Vagina (tissue), 2 donors: ENCODE results near the gene SLC39A1.

Experiments
- CTCF ChIP-seq, 3 experiments: fragments of 450-650 bp in 2 of 3; fragments of 200-600 bp in 1 of 3; sonication (generic) in 1 of 3; IDR thresholded peaks; one replicate each; pipeline ENCODE4 v1.5.1; 2017 to 2019; ENCODE audit warnings: antibody characterized with exemption in 3 of 3, mild to moderate bottlenecking in 2 of 3, moderate library complexity in 2 of 3
- POLR2A ChIP-seq, 2 donors: fragments of 450-650 bp; IDR thresholded peaks; one replicate each; pipeline ENCODE4 v1.6.1; 2017; ENCODE audit warnings: antibody characterized with exemption in 2 of 2, mild to moderate bottlenecking in 2 of 2, moderate library complexity in 2 of 2
- POLR2AphosphoS5 ChIP-seq, 2 donors: sonication (generic); formaldehyde crosslinking; IDR thresholded peaks; one replicate each; pipeline ENCODE4 v1.9.0; 2017; ENCODE audit warnings: antibody characterized with exemption in 2 of 2, mild to moderate bottlenecking in 2 of 2, low read depth in 1 of 2; ENCODE audit not compliant: insufficient read depth in 1 of 2

- no peak for TF ChIP-seq CTCF (IDR thresholded peaks at IDR 0.05)
- no peak for TF ChIP-seq POLR2A (IDR thresholded peaks at IDR 0.05)
- no peak for TF ChIP-seq POLR2AphosphoS5 (IDR thresholded peaks at IDR 0.05; ENCODE audit: insufficient read depth in 1 of 2, low read depth in 1 of 2)
Measured at GRCh38 chr1:153929426-153929825, 33.9 kb downstream of the SLC39A1 start.
